ENCODE measurements around the gene XNDC1N.
"Not testable (repeated sequence)": the region's sequence is repeated elsewhere in the genome, so short reads cannot be mapped to it uniquely, and the experiment has no call there.

XNDC1N gene

GRCh38 chr11:71930556-71931244 lies 2.3 kb upstream of the XNDC1N start:
- no peak for DNase-seq

DNA sequence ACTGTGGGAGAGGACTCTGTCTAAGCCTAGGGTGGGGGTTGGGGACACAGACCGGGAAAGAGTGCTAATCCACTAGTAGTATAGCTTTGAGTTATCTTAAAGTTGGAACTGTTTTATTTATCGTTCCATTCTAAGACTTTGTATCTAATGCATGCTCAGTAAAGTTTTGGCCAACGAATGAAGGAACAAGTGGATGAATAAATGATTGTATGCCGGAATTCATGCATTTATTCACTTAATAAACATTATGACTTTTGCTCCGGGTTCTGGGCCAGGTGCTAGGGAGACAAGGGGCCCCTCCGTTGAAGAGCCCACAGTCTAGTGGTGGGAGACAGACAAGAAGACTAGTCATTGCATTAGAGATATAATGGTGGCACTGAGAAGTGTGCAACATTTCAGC lies 1.1 kb upstream of the XNDC1N start:
- DNase-seq: no peak

DNA sequence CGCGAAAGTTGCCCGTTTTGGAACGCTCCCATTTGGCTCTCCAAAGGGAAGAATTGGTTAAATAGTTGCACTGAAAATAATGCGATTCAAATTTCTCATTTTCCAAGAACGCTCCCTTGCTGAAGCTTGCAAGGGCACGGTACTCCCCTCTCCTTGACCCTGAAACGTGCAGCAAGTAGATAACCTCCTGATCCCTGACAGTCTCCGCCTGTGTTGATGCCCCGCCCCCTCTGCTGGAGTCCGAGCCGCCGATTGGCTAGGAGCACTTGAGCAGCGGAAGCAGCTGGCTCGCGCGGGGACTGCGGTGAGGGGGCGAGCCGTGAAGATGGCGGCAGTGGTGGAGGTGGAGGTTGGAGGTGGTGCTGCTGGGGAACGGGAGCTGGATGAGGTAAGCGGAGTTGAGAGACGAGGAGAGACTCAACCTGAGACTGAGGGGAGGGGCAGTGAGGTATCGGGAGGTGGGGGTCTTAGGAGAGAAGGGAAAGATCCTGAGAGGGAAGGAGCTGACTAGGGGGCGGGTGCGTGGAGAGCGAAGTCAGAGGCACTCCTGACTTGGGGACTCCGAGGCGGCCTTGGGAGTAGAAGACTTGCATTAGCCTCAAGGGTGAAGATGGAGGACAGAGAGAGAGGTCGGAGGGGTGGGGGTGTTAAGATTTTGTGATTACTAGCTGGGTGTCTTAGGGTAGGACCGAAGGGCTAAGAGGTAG lies 496 bp upstream of the XNDC1N start, which contains the start of gene RNF121:
Gene RNF121 (plus strand): TSS at position 310 of the 707 bp plus-strand sequence. CDS start 16 bp downstream, at position 326.
- DNase-seq: peak; percentile 95

DNA sequence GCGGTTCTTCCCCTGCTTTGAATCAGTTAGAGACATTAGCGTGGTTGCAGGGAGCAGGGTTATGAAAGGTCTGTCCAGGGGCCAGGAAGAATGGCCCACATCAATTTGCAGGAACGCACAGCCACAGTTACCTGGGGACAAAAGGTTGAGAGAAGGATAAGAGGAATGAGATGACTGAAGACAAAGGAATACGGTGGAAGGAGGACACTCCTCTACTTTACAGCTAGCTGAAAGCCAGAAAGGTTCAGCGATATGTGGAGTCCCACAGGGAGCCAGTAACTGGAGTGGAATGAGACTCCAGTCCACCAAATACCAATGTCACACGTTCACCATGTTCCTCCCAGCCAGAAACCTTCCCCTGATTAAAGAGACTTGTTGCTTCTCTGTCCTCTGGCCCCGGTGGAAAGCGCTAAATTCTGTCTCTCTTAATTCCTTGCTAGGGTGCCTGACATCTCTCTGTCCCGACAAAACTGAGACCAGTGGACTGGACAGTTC lies 10.7 kb downstream of the XNDC1N start:
- no peak for DNase-seq

DNA sequence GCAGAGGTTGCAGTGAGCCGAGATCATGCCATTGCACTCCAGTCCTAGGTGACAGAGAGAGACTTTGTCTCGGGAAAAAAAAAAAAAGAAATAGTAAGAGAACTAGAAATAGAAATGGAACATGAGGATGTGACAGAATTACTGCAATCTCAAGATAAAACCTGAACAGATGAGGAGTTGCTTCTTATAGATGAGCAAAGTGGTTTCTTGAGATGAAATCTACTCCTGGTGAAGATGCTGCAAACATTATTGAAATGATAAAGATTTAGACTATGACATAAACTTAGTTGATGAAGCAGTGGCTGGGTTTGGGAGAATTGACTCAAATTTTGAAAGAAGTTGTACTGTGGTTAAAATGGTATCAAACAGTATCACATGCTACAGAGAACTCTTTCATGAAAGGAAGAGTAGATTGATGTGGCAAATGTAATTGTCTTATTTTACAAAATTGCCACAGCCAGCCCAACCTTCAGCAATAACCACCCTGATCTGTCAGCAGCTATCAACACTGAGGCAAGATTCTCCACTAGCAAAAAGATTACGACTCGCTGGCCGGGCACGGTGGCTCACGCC lies 13.7 kb downstream of the XNDC1N start:
- no peak for DNase-seq

GRCh38 chr11:71913756-71914526 lies 14.5 kb downstream of the XNDC1N start:
- DNase-seq: no peak

DNA sequence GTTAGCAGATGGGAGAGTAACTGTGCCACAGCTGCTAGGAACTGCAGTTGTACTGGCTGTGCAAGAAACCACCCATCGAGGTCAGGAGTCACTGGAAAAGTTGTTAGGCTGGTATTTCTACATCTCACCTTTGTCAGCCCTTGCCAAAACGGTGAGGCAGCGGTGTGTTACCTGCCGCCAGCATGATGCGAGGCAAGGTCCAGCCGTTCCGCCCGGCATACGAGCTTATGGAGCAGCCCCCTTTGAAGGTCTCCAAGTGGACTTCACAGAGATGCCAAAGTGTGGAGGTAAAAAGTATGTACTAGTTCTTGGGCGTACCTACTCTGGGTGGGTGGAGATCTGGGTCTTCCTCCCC lies 16.4 kb downstream of the XNDC1N start:
- DNase-seq: not testable (repeated sequence)

DNA sequence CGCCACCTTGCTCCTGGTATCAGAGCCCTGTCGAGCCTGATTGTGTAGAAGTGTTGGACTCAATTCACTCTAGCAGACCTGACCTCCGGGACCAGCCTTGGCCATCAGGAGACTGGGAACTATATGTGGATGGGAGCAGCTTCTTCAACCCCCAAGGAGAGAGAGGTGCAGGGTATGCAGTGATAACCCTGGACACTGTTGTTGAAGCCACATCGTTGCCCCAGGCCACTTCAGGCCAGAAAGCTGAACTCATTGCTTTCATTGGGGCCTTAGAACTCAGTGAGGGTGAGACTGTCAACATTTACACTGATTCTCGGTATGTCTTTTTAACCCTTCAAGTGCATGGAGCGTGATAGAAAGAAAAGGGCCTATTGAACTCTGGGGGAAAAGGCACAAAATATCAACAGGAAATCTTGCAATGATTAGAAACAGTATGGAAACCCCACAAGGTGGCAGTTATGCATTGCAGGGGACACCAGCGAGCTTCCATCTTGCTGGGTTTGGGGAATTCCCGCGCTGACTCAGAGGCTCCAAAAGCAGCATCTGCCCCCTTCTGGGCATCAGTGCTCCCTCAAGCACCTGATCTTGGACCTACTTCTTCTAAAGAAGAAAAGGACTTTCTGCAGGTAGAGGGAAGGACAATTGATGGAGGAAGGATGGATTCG lies 16.9 kb downstream of the XNDC1N start:
- peak; percentile 29 for DNase-seq

GRCh38 chr11:71910775-71911174 lies 17.6 kb downstream of the XNDC1N start:
- not testable (repeated sequence) for DNase-seq

GRCh38 chr11:71908218-71908617 lies 20.2 kb downstream of the XNDC1N start:
- no peak for DNase-seq

- DNase-seq: not testable (repeated sequence)
Measured at GRCh38 chr11:71901137-71901536, 27.3 kb downstream of the XNDC1N start.

GRCh38 chr11:71895961-71896360 lies 32.4 kb downstream of the XNDC1N start:
- no peak for DNase-seq

GRCh38 chr11:71889181-71889872 lies 39.1 kb downstream of the XNDC1N start:
- not testable (repeated sequence) for DNase-seq

DNA sequence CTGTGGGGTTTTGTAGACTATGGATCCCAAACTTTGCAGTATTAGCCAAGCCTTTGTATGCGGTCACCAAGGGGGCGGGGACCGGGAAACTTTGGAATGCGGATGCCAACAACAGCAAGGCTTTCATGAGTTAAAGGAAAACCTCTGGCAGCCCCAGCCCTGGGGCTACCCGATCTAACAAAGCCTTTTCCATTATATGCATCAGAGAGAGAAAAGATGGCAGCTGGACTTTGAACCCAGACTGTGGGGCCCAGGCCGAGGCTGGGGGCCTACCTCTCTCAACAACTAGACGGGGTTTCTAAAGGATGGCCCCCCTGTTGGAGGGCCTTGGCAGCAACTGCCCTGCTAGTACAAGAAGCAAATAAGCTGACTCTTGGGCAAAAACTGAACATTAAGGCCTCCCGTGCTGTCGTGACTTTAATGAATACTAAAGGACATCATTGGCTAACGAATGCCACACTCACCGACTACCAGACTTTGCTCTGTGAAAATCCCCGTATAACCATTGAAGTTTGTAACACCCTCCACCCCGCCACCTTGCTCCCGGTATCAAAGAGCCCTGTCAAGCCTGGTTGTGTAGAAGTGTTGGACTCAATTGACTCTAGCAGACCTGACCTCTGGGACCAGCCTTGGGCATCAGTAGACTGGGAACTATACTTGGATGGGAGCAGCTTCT lies 39.9 kb downstream of the XNDC1N start:
- DNase-seq: not testable (repeated sequence)

DNA sequence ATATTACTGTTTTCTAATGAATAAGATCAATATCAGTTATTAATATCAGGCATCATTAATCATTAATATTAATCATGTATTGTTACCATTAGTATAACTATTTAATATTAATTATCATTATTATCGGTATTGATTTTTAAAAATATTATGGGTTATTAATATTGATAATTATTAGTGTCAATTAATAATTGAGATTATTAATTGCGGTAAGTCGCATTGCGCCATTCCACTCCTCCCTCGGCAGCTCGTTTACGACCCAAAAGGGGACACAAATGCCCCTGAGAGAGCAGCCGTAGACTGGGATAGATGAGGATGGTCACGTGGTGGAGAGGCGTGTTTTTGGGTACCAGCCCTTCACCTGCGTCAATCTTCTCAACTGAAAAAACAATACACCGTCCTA lies 42.6 kb downstream of the XNDC1N start:
- DNase-seq: not testable (repeated sequence)

Data from activated CD4-positive, alpha-beta T cell treated with anti-CD3 and anti-CD28 coated beads for 1 hour (primary cell).